K562 (cell line): ENCODE data around the gene DTNA. TPM values are rescaled to one million over a fixed set of nuclear protein-coding genes. Genes with fewer than 3 reads are reported as not detected.

Experiments used
- ATAC-seq: fragments of 200-7000 bp; cut with Tn5 transposase; 3 replicates; pipeline ENCODE4 v1.9.1; 2020; ENCODE audit warnings: moderate library complexity
- BruUV-seq: library from RNA; stranded (reverse); fragments of 400-500 nt; replicated peaks from 2 replicates; lab custom pipeline; 2021; lab: Mats Ljungman, UMichigan
- CTCF ChIA-PET: fragments of 300-600 bp; formaldehyde crosslinking; extraction: SDS; loops from one replicate; lab custom pipeline; 2021; ENCODE audit warnings: low intra/inter-chr PET ratio; lab: Yijun Ruan, JAX
- POLR2A ChIA-PET: fragments of 300-600, 350-650 bp; sonication (Branson Sonifier 250); formaldehyde crosslinking; extraction: SDS; loops from one replicate; lab custom pipeline; 2021; ENCODE audit warnings: antibody characterized with exemption, inconsistent platforms; lab: Yijun Ruan, JAX
- DNase-seq, 4 experiments: peaks; one replicate each; pipeline versions ENCODE4 v3.0.0 to v3.0.0-alpha.2; 2011 to 2018; ENCODE audit warnings: low spot score in 3 of 4, mixed read lengths in 3 of 4; ENCODE audit errors: extremely low read depth in 1 of 4
- FAIRE-seq: peaks from 2 replicates; lab custom pipeline; 2011; peaks lifted over from hg19 to GRCh38; lab: Jason Lieb, UNC
- H2AFZ ChIP-seq: 2 replicates; pipeline ENCODE4 v1.6.0; 2011; ENCODE audit warnings: low read depth, low read length, control low read depth, inconsistent platforms
- H3K27ac ChIP-seq: fragments of 200-600 bp; 3 replicates; pipeline ENCODE4 v1.8.0; 2011; ENCODE audit warnings: low read depth, mild to moderate bottlenecking, control low read depth, inconsistent platforms, low read length, moderate library complexity, mixed read lengths; ENCODE audit errors: extremely low read depth
- H3K27me3 ChIP-seq, 2 experiments: fragments of 300-600 bp in 1 of 2; 2 replicates in 1 of 2; 3 replicates in 1 of 2; pipeline versions ENCODE4 v1.6.0 to v1.8.0; 2011; ENCODE audit warnings: inconsistent platforms in 2 of 2, low read length in 2 of 2, mild to moderate bottlenecking in 1 of 2, mixed read lengths in 1 of 2, moderate library complexity in 1 of 2; ENCODE audit not compliant: control insufficient read depth in 2 of 2, insufficient read depth in 2 of 2
- H3K36me3 ChIP-seq: fragments of 300-600 bp; 3 replicates; pipeline ENCODE4 v1.8.0; 2011; ENCODE audit warnings: mild to moderate bottlenecking, low read length, inconsistent platforms; ENCODE audit not compliant: control insufficient read depth, insufficient read depth
- H3K4me1 ChIP-seq, 2 experiments: fragments of 200-600 bp in 1 of 2; replicated peaks in 1 of 2; 2 replicates in 1 of 2; 3 replicates in 1 of 2; pipeline versions ENCODE4 v1.5.1 to v1.8.0; 2011; ENCODE audit warnings: inconsistent platforms in 2 of 2, low read length in 2 of 2, mild to moderate bottlenecking in 1 of 2, mixed read lengths in 1 of 2, moderate library complexity in 1 of 2; ENCODE audit not compliant: control insufficient read depth in 2 of 2, insufficient read depth in 2 of 2
- H3K4me2 ChIP-seq: 2 replicates; pipeline ENCODE4 v1.6.1; 2011; ENCODE audit warnings: low read length, control low read depth, inconsistent platforms, mixed read lengths; ENCODE audit not compliant: insufficient read depth
- H3K4me3 ChIP-seq: fragments of 200-600 bp; sonication (generic), shearing (Covaris generic); 2 replicates; pipeline ENCODE4 v1.5.1; 2016; ENCODE audit warnings: control low read depth, inconsistent platforms
- H3K79me2 ChIP-seq: fragments of 200-600 bp; 3 replicates; pipeline ENCODE4 v1.8.0; 2011; ENCODE audit warnings: low read length, inconsistent platforms; ENCODE audit not compliant: control insufficient read depth, insufficient read depth
- H3K9ac ChIP-seq, 2 experiments: 2 replicates each; pipeline versions ENCODE4 v1.6.0 to v1.6.1; 2011; ENCODE audit warnings: low read depth in 2 of 2, low read length in 2 of 2, control low read depth in 1 of 2, inconsistent platforms in 1 of 2, mild to moderate bottlenecking in 1 of 2, mixed read lengths in 1 of 2; ENCODE audit not compliant: insufficient read depth in 1 of 2
- H3K9me1 ChIP-seq: one replicate; pipeline ENCODE4 v1.6.0; 2011; ENCODE audit warnings: inconsistent platforms, mild to moderate bottlenecking, low read length, moderate library complexity; ENCODE audit not compliant: control insufficient read depth, insufficient read depth
- H3K9me3 ChIP-seq: replicated peaks from 2 replicates; pipeline ENCODE4 v1.5.1; 2011; ENCODE audit warnings: low read depth, low read length, inconsistent platforms; ENCODE audit not compliant: control insufficient read depth, insufficient read depth
- H4K20me1 ChIP-seq: replicated peaks from 2 replicates; pipeline ENCODE4 v1.6.1; 2011; ENCODE audit warnings: low read length, inconsistent platforms, mixed read lengths; ENCODE audit not compliant: control insufficient read depth, insufficient read depth
- BMI1 ChIP-seq: fragments of 150-350 bp; IDR thresholded peaks from 2 replicates; pipeline ENCODE4 v1.6.1; 2014; ENCODE audit warnings: low read length
- BRF1 ChIP-seq: IDR thresholded peaks from 3 replicates; pipeline ENCODE4 v1.6.1; 2011; ENCODE audit warnings: borderline replicate concordance, mild to moderate bottlenecking; ENCODE audit not compliant: insufficient read length; ENCODE audit errors: extremely low read depth
- DIDO1 ChIP-seq: fragments of 450-650 bp; IDR thresholded peaks from 2 replicates; pipeline ENCODE4 v1.6.1; 2016; ENCODE audit warnings: low read depth, missing biosample characterization, missing genetic modification characterization
- FOSL1 ChIP-seq: fragments of 200-800 bp; sonication (Bioruptor generic); conservative IDR thresholded peaks from 2 replicates; pipeline ENCODE4 v1.6.1; 2016; ENCODE audit warnings: missing genetic modification characterization, missing compliant biosample characterization
- HCFC1 ChIP-seq: IDR thresholded peaks from 2 replicates; pipeline ENCODE4 v1.6.1; 2012; ENCODE audit warnings: low read depth, low read length, improper control_type of control experiment
- HNRNPL ChIP-seq: fragments of 200-400 bp; formaldehyde crosslinking; IDR thresholded peaks from 2 replicates; pipeline ENCODE4 v1.6.1; 2017; ENCODE audit warnings: low read depth, mild to moderate bottlenecking, low read length
- KDM5B ChIP-seq: fragments of 200-600 bp; sonication (generic); IDR thresholded peaks from 2 replicates; pipeline ENCODE4 v1.6.1; 2012; ENCODE audit warnings: low read depth, mild to moderate bottlenecking, moderate library complexity, low read length, control low read depth, inconsistent platforms; ENCODE audit not compliant: insufficient replicate concordance
- SAFB ChIP-seq: fragments of 200-400 bp; formaldehyde crosslinking; IDR thresholded peaks from 2 replicates; pipeline ENCODE4 v1.6.1; 2017; ENCODE audit warnings: low read depth, low read length, borderline replicate concordance
- SPI1 ChIP-seq: IDR thresholded peaks from 2 replicates; pipeline ENCODE4 v1.6.1; 2011; ENCODE audit warnings: low read depth, low read length, control low read depth, borderline replicate concordance
- TCFL5 ChIP-seq: fragments of 250-450 bp; sonication (Bioruptor Pico); conservative IDR thresholded peaks from 2 replicates; pipeline ENCODE4 v1.6.1; 2021; ENCODE audit warnings: mild to moderate bottlenecking, moderate library complexity, matching md5 sums
- ZNF140 ChIP-seq: fragments of 250-450 bp; sonication (Bioruptor Pico); IDR thresholded peaks from 2 replicates; pipeline ENCODE4 v1.8.0; 2021; ENCODE audit warnings: moderate library complexity, mild to moderate bottlenecking, inconsistent platforms
- ZNF436 ChIP-seq: fragments of 250-450, 450-650 bp; sonication (Bioruptor Pico); formaldehyde crosslinking; IDR thresholded peaks from 2 replicates; pipeline ENCODE4 v1.7.0; 2020; ENCODE audit warnings: mild to moderate bottlenecking
- WGBS: fragments of 100-300 bp; shearing (Covaris generic); methylation state at CpG from one replicate; pipeline ENCODE4 v1.1.6; 2016; ENCODE audit warnings: low coverage, mixed read lengths; ENCODE audit not compliant: insufficient coverage; ENCODE audit errors: missing lambda C conversion rate; 5-methylcytosine and 5-hydroxymethylcytosine counted together
- in situ Hi-C: fragments of 300-500 bp; cut with MboI; formaldehyde crosslinking; loops from 4 replicates; pipeline ENCODE4 v1.15.0; 2018; ENCODE audit warnings: inconsistent platforms, mixed read lengths
- intact Hi-C: fragments of 100-400 bp; cut with micrococcal nuclease; formaldehyde crosslinking; loops from 2 replicates; pipeline ENCODE4 v1.14.2; 2022
- polyA plus RNA-seq, 8 experiments: library from polyadenylated mRNA; depleted of rRNA in 4 of 8; stranded (reverse) in 5 of 8; unstranded in 3 of 8; fragments of >200 nt; fragmentation: Nextera tagmentation in 2 of 8; fragmentation: Illumina TruSeq in 1 of 8; extraction: Ambion mirVana in 2 of 8; extraction: Trizol in 1 of 8; gene quantifications; 2 replicates each; pipeline versions ENCODE4 v1.2.1 to v1.2.3, GENCODE V29; 2011 to 2014; ENCODE audit warnings: inconsistent platforms in 1 of 8, missing spikeins in 1 of 8
- total RNA-seq, 7 experiments: library from RNA; depleted of rRNA in 6 of 7; stranded (reverse); fragments of >200 nt in 6 of 7; fragmentation: Illumina TruSeq in 2 of 7; extraction: Trizol in 2 of 7; gene quantifications; 2 replicates each; pipeline versions ENCODE4 v1.2.1 to v1.2.3, GENCODE V29; 2011 to 2021; ENCODE audit warnings: low replicate concordance in 1 of 7

DTNA gene
- total and polyA plus RNA-seq, 9 of the 15 experiments (the other 6 are each of a cell fraction or from before 2014, with no cell fraction given): 0.07 to 2.4 (median 0.22) TPM; not detected in 2

GRCh38 chr18:34841891-34842290 lies 131.8 kb downstream of the DTNA start:
- Histone ChIP-seq H3K9me1 (no peaks in the 10 kb centered on the region), H2AFZ (no peak overlapping the region), H3K9ac (no peak overlapping the region), H3K79me2 (no peaks in the 10 kb centered on the region), H3K4me1 (no peaks in the 10 kb centered on the region), H3K9me3 (no peaks in the 10 kb centered on the region), H3K4me3 (no peak overlapping the region), H3K27me3 (no peaks in the 10 kb centered on the region), H3K4me2 (no peak overlapping the region), H3K27ac (no peak overlapping the region), H4K20me1 (no peaks in the 10 kb centered on the region), H3K36me3 (no peaks in the 10 kb centered on the region)
- no peak for DNase-seq
- in situ Hi-C loops (no loop called here), intact Hi-C loops (no loop called here)
- no peak for ATAC-seq
- ChIA-PET CTCF (no interaction called here), POLR2A (interaction anchor here (1.2 kb wide), 1 partner anchor 18 kb away, joined by 3 read pairs; no protein-coding TSS in a partner anchor)
- BruUV-seq: no TSS peak
- no peak for FAIRE-seq
- no peak for TF ChIP-seq HCFC1
- TF ChIP-seq BMI1: no peak
- no peak for TF ChIP-seq SPI1
- TF ChIP-seq HNRNPL: no peak
- no peak for TF ChIP-seq BRF1
- TF ChIP-seq DIDO1 (tag): no peak
- no peak for TF ChIP-seq TCFL5 (CRISPR knock-in tag)

- H3K27ac ChIP-seq: no peak overlapping the region
- H2AFZ ChIP-seq: no peak overlapping the region
- H3K79me2 ChIP-seq: no peaks in the 10 kb centered on the region
- no peak for DNase-seq
- WGBS: 0% methylated on average over 1 of the region's 1 CpG
- ChIA-PET POLR2A (no interaction called here), CTCF (no interaction called here)
- H3K9me3 ChIP-seq: no peaks in the 10 kb centered on the region
- H3K4me3 ChIP-seq: no peak overlapping the region
- H3K4me2 ChIP-seq: no peak overlapping the region
- no peak overlapping the region for H3K9ac ChIP-seq
- no peaks in the 10 kb centered on the region for H4K20me1 ChIP-seq
- H3K27me3 ChIP-seq: no peaks in the 10 kb centered on the region
- H3K9me1 ChIP-seq: no peaks in the 10 kb centered on the region
- H3K36me3 ChIP-seq: no peaks in the 10 kb centered on the region
- ATAC-seq: no peak
- in situ Hi-C loops: no loop called here
- intact Hi-C loops: no loop called here
- BruUV-seq: no TSS peak
- no peak for TF ChIP-seq KDM5B
- no peak for TF ChIP-seq SAFB
- TF ChIP-seq ZNF140 (CRISPR knock-in tag): no peak
- no peak for TF ChIP-seq ZNF436 (CRISPR knock-in tag)
- TF ChIP-seq FOSL1 (tag): no peak
- no peak for FAIRE-seq
- no peaks in the 10 kb centered on the region for H3K4me1 ChIP-seq
Observed at GRCh38 chr18:34844072-34844471, 134.0 kb downstream of the DTNA start.
